GM06990 (cell line): ENCODE data around the gene BACH1.

Experiments
- DNase-seq: peaks from one replicate; pipeline ENCODE4 v3.0.0-alpha.2; 2011; ENCODE audit not compliant: insufficient read length; ENCODE audit errors: extremely low read depth
- H3K27me3 ChIP-seq: replicated peaks from 2 replicates; pipeline ENCODE4 v1.6.0; 2011; ENCODE audit warnings: low read length; ENCODE audit not compliant: control insufficient read depth, insufficient read depth
- H3K36me3 ChIP-seq: 2 replicates; pipeline ENCODE4 v1.5.1; 2011; ENCODE audit warnings: low read length; ENCODE audit not compliant: control insufficient read depth, insufficient read depth
- H3K4me3 ChIP-seq: replicated peaks from 2 replicates; pipeline ENCODE4 v1.5.1; 2011; ENCODE audit warnings: low read depth, mild to moderate bottlenecking, control low read depth, low read length
- CTCF ChIP-seq: IDR thresholded peaks from 2 replicates; pipeline ENCODE4 v1.5.1; 2011; ENCODE audit warnings: low read length, control low read depth, mild to moderate bottlenecking, inconsistent platforms; ENCODE audit not compliant: insufficient read depth, poor library complexity, severe bottlenecking

The BACH1 gene

DNA sequence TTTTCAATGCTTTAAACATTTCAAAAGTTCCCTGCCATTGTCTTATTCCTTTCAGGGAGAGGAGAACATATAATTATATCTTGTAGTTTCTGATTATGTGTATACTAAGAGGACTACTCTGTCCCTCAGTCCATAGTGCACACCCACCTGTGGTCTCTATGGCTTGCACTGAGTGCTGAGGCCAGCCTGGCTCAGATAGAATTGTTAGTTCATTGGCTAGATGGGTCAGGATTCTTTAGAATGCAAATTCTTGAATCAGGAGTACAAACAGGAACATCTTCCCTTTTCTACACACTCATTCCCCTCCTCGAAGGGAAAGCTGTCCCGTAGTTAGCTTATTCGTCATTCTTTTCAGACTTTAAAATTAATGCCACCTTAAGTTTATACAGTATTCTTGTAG, 8.2 kb downstream of the BACH1 start:
- TF ChIP-seq CTCF = no peak
- Histone ChIP-seq H3K4me3 (no peak overlapping the region), H3K36me3 (peaks cover 3% of the 10 kb centered on the region), H3K27me3 (no peaks in the 10 kb centered on the region)
- DNase-seq = no peak

GRCh38 chr21:29307718-29308455, 9.2 kb downstream of the BACH1 start:
- DNase-seq = no peak
- no peaks in the 10 kb centered on the region for H3K27me3 ChIP-seq
- H3K36me3 ChIP-seq = peaks cover 3% of the 10 kb centered on the region
- H3K4me3 ChIP-seq = no peak overlapping the region; the same call in 1 of the 2 replicates
- no peak for TF ChIP-seq CTCF

- no peak for DNase-seq
- Histone ChIP-seq H3K4me3 (no peak overlapping the region), H3K36me3 (peaks cover 3% of the 10 kb centered on the region), H3K27me3 (no peaks in the 10 kb centered on the region)
- TF ChIP-seq CTCF = no peak
These were observed 9.7 kb downstream of the BACH1 start for GRCh38 chr21:29308456-29308783.

DNA sequence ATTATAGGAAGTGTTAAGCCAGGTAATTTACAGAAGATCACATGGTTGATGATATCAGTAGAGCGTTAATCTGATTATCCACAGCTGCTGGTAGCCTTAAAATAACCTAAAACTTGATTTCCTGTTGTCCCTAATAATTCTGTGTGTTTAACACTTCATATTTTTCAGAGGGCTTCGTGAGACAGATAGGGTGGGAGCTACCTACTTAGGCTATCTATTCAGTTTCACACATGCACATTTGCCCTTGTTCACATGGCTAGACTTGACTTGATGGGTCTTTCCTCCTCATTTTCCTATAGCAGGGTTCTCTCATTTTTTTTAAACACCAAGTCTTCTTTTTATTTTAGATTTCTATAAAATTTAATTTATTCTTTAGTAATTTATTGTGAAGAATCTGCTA, 11.0 kb downstream of the BACH1 start:
- Histone ChIP-seq H3K27me3 (no peaks in the 10 kb centered on the region), H3K4me3 (no peak overlapping the region), H3K36me3 (peaks cover 3% of the 10 kb centered on the region)
- no peak for DNase-seq
- no peak for TF ChIP-seq CTCF

DNA sequence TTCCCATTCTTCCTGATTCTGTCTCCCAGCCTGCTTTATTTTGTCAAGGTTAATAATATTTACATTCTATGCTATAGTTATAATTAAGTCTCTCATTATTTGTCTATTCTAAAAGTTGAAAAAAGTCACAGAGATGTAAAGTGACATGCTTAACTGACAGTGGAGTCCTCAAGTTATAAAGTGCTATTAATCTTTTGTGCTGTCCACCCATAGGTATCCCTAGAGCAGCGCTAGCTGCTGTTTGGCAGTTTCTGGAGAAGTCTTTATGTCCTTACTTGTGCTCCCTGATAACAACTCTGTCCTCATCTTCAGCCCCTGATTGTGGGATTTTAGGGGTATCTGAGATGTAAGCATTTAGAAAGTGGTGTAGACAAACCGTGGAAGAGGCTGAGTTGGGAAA, 13.1 kb downstream of the BACH1 start:
- H3K36me3 ChIP-seq = peaks cover 3% of the 10 kb centered on the region
- no peak for TF ChIP-seq CTCF

GRCh38 chr21:29312981-29313380, 14.3 kb downstream of the BACH1 start:
- Histone ChIP-seq H3K27me3 (no peaks in the 10 kb centered on the region), H3K36me3 (peaks cover 3% of the 10 kb centered on the region), H3K4me3 (no peak overlapping the region)
- TF ChIP-seq CTCF = no peak
- no peak for DNase-seq

More for the DNA sequence above, 13.1 kb downstream of the BACH1 start:
- DNase-seq = no peak
- Histone ChIP-seq H3K4me3 (no peak overlapping the region), H3K27me3 (no peaks in the 10 kb centered on the region)
